Amygdala (tissue), 56 donors: ENCODE data around the gene GUK1.

Source experiments
- DNase-seq, 56 donors: peaks; one replicate each; lab custom pipeline; 2025; lab: John Stamatoyannopoulos, UW

Gene GUK1

GRCh38 chr1:228190778-228191177, 50.7 kb downstream of the GUK1 start:
- DNase-seq = no peak

GRCh38 chr1:228194436-228194835, 54.4 kb downstream of the GUK1 start:
- DNase-seq = no peak

- no peak for DNase-seq
Observed at GRCh38 chr1:228194921-228195812, 55.1 kb downstream of the GUK1 start.

GRCh38 chr1:228197555-228198147, 57.6 kb downstream of the GUK1 start:
- no peak for DNase-seq
